Calu3 (cell line): ENCODE measurements around the gene NT5DC3. TPM values are rescaled to one million over a fixed set of nuclear protein-coding genes. Genes with fewer than 3 reads are reported as not detected.
A peak's percentile ranks its signal among the peaks of the same experiment; 100 is the strongest.

Source experiments
- BruUV-seq: library from RNA; stranded (reverse); fragments of 400-500 nt; replicated peaks from 2 replicates; lab custom pipeline; 2021; lab: Mats Ljungman, UMichigan
- CTCF ChIA-PET: fragments of 300-600 bp; sonication (Branson Sonifier 250); formaldehyde crosslinking; loops from one replicate; lab custom pipeline; 2022; ENCODE audit warnings: antibody characterized with exemption; lab: Charles Lee
- DNase-seq: peaks from one replicate; pipeline ENCODE4 v3.0.0; 2022
- H3K27ac Mint-ChIP-seq: one replicate; pipeline ENCODE4 v1.8.0; 2022; ENCODE audit warnings: mixed read lengths; ENCODE audit not compliant: unreplicated experiment
- H3K27me3 Mint-ChIP-seq: one replicate; pipeline ENCODE4 v1.8.0; 2022; ENCODE audit warnings: mixed read lengths; ENCODE audit not compliant: unreplicated experiment
- H3K36me3 Mint-ChIP-seq: one replicate; pipeline ENCODE4 v1.8.0; 2022; ENCODE audit warnings: mild to moderate bottlenecking, moderate library complexity, mixed read lengths; ENCODE audit not compliant: insufficient read depth, unreplicated experiment
- H3K4me1 Mint-ChIP-seq: one replicate; pipeline ENCODE4 v1.8.0; 2022; ENCODE audit warnings: mild to moderate bottlenecking, low read depth, mixed read lengths; ENCODE audit not compliant: unreplicated experiment
- H3K4me3 Mint-ChIP-seq: one replicate; pipeline ENCODE4 v1.8.0; 2022; ENCODE audit warnings: mild to moderate bottlenecking, low read depth, moderate library complexity, mixed read lengths; ENCODE audit not compliant: unreplicated experiment
- H3K9me3 Mint-ChIP-seq: one replicate; pipeline ENCODE4 v1.8.0; 2022; ENCODE audit warnings: low read depth, mixed read lengths; ENCODE audit not compliant: unreplicated experiment
- CTCF ChIP-seq: fragments of 200-600 bp; IDR thresholded peaks from one replicate; pipeline ENCODE4 v1.8.0; 2022; ENCODE audit warnings: antibody characterized with exemption; ENCODE audit not compliant: unreplicated experiment
- intact Hi-C: fragments of 100-400 bp; cut with micrococcal nuclease; formaldehyde crosslinking; loops from one replicate; pipeline ENCODE4 v1.10.0; 2022; ENCODE audit not compliant: unreplicated experiment
- total RNA-seq: library from RNA; stranded (reverse); gene quantifications from 2 replicates; pipeline ENCODE4 v1.2.3, GENCODE V29; 2022

NT5DC3 gene
- total RNA-seq, 1 experiment from 2014 or later: 24.0 TPM

- TF ChIP-seq CTCF: no peak
- no peak overlapping the region for H3K4me3 Mint-ChIP-seq
- no peaks in the 10 kb centered on the region for H3K9me3 Mint-ChIP-seq
- intact Hi-C loops: loop anchor here (10.0 kb wide), 1 partner anchor 325 kb away; no protein-coding TSS in a partner anchor
- H3K27ac Mint-ChIP-seq: peak overlapping the region; percentile 42
- CTCF ChIA-PET: interaction anchor here (0.7 kb wide), 1 partner anchor 80 kb away, joined by 3 read pairs; no protein-coding TSS in a partner anchor
- H3K27me3 Mint-ChIP-seq: no peaks in the 10 kb centered on the region
- peaks cover 46% of the 10 kb centered on the region for H3K36me3 Mint-ChIP-seq
- BruUV-seq: no TSS peak
- no peak for DNase-seq
- peaks cover 17% of the 10 kb centered on the region for H3K4me1 Mint-ChIP-seq
These were observed 61.5 kb downstream of the NT5DC3 start for GRCh38 chr12:103779410-103780092.

- no peak overlapping the region for H3K27ac Mint-ChIP-seq
- CTCF ChIA-PET: no interaction called here
- H3K9me3 Mint-ChIP-seq: no peaks in the 10 kb centered on the region
- DNase-seq: no peak
- no TSS peak for BruUV-seq
- no peak for TF ChIP-seq CTCF
- H3K4me1 Mint-ChIP-seq: peaks cover 10% of the 10 kb centered on the region
- H3K4me3 Mint-ChIP-seq: no peak overlapping the region
- intact Hi-C loops: loop anchor here (10.0 kb wide), 1 partner anchor 326 kb away; no protein-coding TSS in a partner anchor
- H3K36me3 Mint-ChIP-seq: peaks cover 45% of the 10 kb centered on the region
- no peaks in the 10 kb centered on the region for H3K27me3 Mint-ChIP-seq
These were observed 62.3 kb downstream of the NT5DC3 start for GRCh38 chr12:103778781-103779180.

GRCh38 chr12:103774977-103775560 is 66.0 kb downstream of the NT5DC3 start:
- H3K9me3 Mint-ChIP-seq: no peaks in the 10 kb centered on the region
- intact Hi-C loops: loop anchor here (10.0 kb wide), 1 partner anchor 330 kb away; no protein-coding TSS in a partner anchor
- CTCF ChIA-PET: no interaction called here
- no TSS peak for BruUV-seq
- no peaks in the 10 kb centered on the region for H3K27me3 Mint-ChIP-seq
- no peak for DNase-seq
- no peak overlapping the region for H3K4me3 Mint-ChIP-seq
- H3K4me1 Mint-ChIP-seq: peaks cover 7% of the 10 kb centered on the region
- no peak for TF ChIP-seq CTCF
- H3K36me3 Mint-ChIP-seq: peaks cover 33% of the 10 kb centered on the region
- no peak overlapping the region for H3K27ac Mint-ChIP-seq

- TF ChIP-seq CTCF: no peak
- Mint-ChIP-seq H3K4me3 (no peak overlapping the region), H3K27ac (no peak overlapping the region), H3K27me3 (no peaks in the 10 kb centered on the region), H3K9me3 (no peaks in the 10 kb centered on the region), H3K36me3 (peaks cover 19% of the 10 kb centered on the region), H3K4me1 (no peaks in the 10 kb centered on the region)
- no peak for DNase-seq
- CTCF ChIA-PET: interaction anchor here (3.6 kb wide), 1 partner anchor 97 kb away, joined by 21 read pairs; no protein-coding TSS in a partner anchor
- BruUV-seq: no TSS peak
- intact Hi-C loops: loop anchor here (10.0 kb wide), 1 partner anchor 331 kb away; no protein-coding TSS in a partner anchor
These were observed 67.7 kb downstream of the NT5DC3 start for GRCh38 chr12:103773109-103773910.
